ENCODE measurements around the gene BMS1. TPM values are rescaled to one million over a fixed set of nuclear protein-coding genes. Genes with fewer than 3 reads are reported as not detected.

The BMS1 gene
- total RNA-seq, 1 experiment from 2014 or later = 35.9 TPM

DNA sequence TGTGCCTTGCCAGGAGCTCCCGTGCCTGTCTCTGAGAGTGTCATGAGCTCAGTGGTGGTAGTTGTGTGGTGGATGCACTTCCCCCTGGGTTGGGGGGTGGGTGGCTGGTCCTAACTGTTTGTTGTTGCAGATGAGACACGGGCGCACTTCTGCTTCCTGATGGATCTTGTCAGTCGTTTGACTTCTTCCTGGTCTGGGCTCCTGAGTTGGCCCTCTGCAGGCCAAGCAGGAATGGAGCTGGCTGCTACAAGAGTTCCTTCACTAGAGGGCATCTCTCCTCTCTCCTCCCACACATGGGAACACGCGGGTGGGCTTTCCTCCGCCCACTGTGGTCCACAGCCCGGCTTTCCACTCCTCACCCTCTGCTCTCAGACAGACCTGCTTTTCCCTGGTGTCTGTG is 82.0 kb downstream of the BMS1 start:
- H3K36me3 ChIP-seq (ENCODE audit: insufficient read depth, low read length, poor library complexity, severe bottlenecking) = no peaks in the 10 kb centered on the region
- DNase-seq (ENCODE audit: low spot score) = no peak
- no TSS peak for BruUV-seq (replicated peaks)
- H3K4me3 ChIP-seq (ENCODE audit: low read depth, low read length, poor library complexity, severe bottlenecking) = no peak overlapping the region
- POLR2A ChIA-PET (ENCODE audit: low non-redundant PET) = no interaction called here
- H3K4me1 ChIP-seq (ENCODE audit: insufficient read depth, low read length, poor library complexity, severe bottlenecking) = no peaks in the 10 kb centered on the region
- H3K9me3 ChIP-seq (ENCODE audit: low read depth, low read length, poor library complexity, severe bottlenecking) = no peaks in the 10 kb centered on the region
- H3K27me3 ChIP-seq (replicated peaks; ENCODE audit: insufficient read depth, low read depth, low read length, poor library complexity) = no peaks in the 10 kb centered on the region
- no peak overlapping the region for H3K27ac ChIP-seq (ENCODE audit: low read depth, low read length, poor library complexity, severe bottlenecking)
- CTCF ChIA-PET = no interaction called here
- intact Hi-C loops (cut with micrococcal nuclease; ENCODE audit: unreplicated experiment) = loop anchor here (10.0 kb wide), 1 partner anchor 340 kb away; no protein-coding TSS in a partner anchor
- TF ChIP-seq EZH2 (IDR thresholded peaks at IDR 0.05; ENCODE audit: borderline replicate concordance, low read depth, low read length, poor library complexity, severe bottlenecking) (no peak), CTCF (conservative IDR thresholded peaks at IDR 0.05; ENCODE audit: low read depth, low read length) (0 out of 2 replicates have a peak, but pooled peaks have one; percentile 30)

DNA sequence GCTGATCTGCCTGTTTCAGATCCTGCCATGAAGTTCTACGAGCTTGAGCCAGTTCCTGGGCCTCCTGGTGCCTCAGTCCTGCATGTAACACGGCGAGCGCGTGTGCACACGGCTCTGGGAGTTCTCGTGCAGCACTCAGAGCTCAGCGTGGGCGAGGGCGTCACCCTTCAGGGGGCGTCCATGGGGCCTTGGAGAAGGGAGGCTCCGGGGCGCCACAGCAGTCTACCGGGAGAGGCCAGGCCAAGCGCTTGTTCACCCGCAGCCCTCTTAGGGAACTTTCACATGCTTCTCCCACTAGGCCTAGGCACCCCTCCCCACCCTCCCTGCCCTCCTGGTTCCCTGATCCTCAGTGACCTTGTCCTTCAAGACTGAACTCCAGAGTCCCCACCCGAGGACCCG is 83.1 kb downstream of the BMS1 start:
- no peak overlapping the region for H3K27ac ChIP-seq (ENCODE audit: low read depth, low read length, poor library complexity, severe bottlenecking)
- H3K36me3 ChIP-seq (ENCODE audit: insufficient read depth, low read length, poor library complexity, severe bottlenecking) = no peaks in the 10 kb centered on the region
- POLR2A ChIA-PET (ENCODE audit: low non-redundant PET) = no interaction called here
- H3K9me3 ChIP-seq (ENCODE audit: low read depth, low read length, poor library complexity, severe bottlenecking) = no peaks in the 10 kb centered on the region
- H3K4me3 ChIP-seq (ENCODE audit: low read depth, low read length, poor library complexity, severe bottlenecking) = no peak overlapping the region
- no peak for DNase-seq (ENCODE audit: low spot score)
- no TSS peak for BruUV-seq (replicated peaks)
- H3K4me1 ChIP-seq (ENCODE audit: insufficient read depth, low read length, poor library complexity, severe bottlenecking) = no peaks in the 10 kb centered on the region
- no peaks in the 10 kb centered on the region for H3K27me3 ChIP-seq (replicated peaks; ENCODE audit: insufficient read depth, low read depth, low read length, poor library complexity)
- CTCF ChIA-PET = interaction anchor here (0.6 to 2.2 kb wide), 2 partner anchors 213 to 338 kb away, joined by 7 to 10 read pairs; no protein-coding TSS in a partner anchor
- TF ChIP-seq CTCF (conservative IDR thresholded peaks at IDR 0.05; ENCODE audit: low read depth, low read length) (no peak), EZH2 (IDR thresholded peaks at IDR 0.05; ENCODE audit: borderline replicate concordance, low read depth, low read length, poor library complexity, severe bottlenecking) (no peak)
- intact Hi-C loops (cut with micrococcal nuclease; ENCODE audit: unreplicated experiment) = loop anchor here (1.0 to 10.0 kb wide), 5 partner anchors 214 to 482 kb away; no protein-coding TSS in a partner anchor

DNA sequence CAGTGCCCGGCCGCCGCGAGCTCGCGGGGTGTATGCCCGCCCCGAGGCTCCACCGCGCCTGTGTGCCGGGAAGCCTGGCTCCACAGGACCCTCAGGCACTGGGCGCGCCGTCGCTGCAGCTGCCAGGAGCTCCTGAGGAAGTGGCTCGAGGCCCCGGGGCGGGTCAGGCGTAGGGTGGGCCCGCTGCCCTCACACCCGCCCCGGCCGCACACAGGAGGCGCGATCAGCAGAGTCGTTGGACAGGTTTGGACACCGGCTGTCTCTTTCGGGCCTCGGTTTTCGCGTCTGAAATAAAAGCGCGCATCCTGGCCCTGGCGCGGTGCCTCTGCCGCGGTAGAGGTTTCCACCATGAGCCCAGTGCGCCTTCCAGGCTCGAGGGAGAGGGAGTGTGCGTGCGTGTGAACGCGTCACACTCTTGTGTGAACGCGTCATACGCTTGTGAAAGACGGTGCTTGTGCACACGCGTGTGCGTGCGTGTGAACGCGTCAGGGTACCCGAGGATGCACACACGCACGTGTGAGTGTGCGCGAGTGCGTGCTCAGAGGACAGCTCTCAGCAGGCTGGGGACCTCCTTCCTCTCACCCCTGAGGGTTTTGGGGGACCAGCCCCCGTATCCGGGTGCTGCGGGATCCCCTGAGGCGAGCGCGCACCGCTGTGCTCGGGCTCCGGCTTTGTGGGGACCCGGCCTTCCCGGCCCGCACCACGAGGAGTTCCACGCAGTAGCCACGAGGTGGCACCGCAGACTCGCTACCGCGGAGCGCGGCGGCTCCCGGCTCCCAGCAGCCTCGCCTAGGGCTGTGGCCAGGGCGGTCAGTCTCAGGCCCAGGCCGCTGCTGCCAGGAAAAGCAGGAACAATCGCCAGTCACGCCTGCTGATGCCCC is 83.8 kb downstream of the BMS1 start:
- no peaks in the 10 kb centered on the region for H3K4me1 ChIP-seq (ENCODE audit: insufficient read depth, low read length, poor library complexity, severe bottlenecking)
- CTCF ChIA-PET = interaction anchor here (2.2 kb wide), 1 partner anchor 212 kb away, joined by 7 read pairs; no protein-coding TSS in a partner anchor
- POLR2A ChIA-PET (ENCODE audit: low non-redundant PET) = no interaction called here
- no peaks in the 10 kb centered on the region for H3K27me3 ChIP-seq (replicated peaks; ENCODE audit: insufficient read depth, low read depth, low read length, poor library complexity)
- BruUV-seq (replicated peaks) = no TSS peak
- no peaks in the 10 kb centered on the region for H3K9me3 ChIP-seq (ENCODE audit: low read depth, low read length, poor library complexity, severe bottlenecking)
- no peak overlapping the region for H3K27ac ChIP-seq (ENCODE audit: low read depth, low read length, poor library complexity, severe bottlenecking)
- intact Hi-C loops (cut with micrococcal nuclease; ENCODE audit: unreplicated experiment) = loop anchor here (1.0 to 10.0 kb wide), 5 partner anchors 213 to 481 kb away; no protein-coding TSS in a partner anchor
- no peak for TF ChIP-seq EZH2 (IDR thresholded peaks at IDR 0.05; ENCODE audit: borderline replicate concordance, low read depth, low read length, poor library complexity, severe bottlenecking)
- peak; percentile 71 for TF ChIP-seq CTCF (conservative IDR thresholded peaks at IDR 0.05; ENCODE audit: low read depth, low read length)
- peak; percentile 72 for DNase-seq (ENCODE audit: low spot score)
- peak overlapping the region; percentile 36 for H3K4me3 ChIP-seq (ENCODE audit: low read depth, low read length, poor library complexity, severe bottlenecking)
- H3K36me3 ChIP-seq (ENCODE audit: insufficient read depth, low read length, poor library complexity, severe bottlenecking) = no peaks in the 10 kb centered on the region
